GM19395 (cell line): ENCODE results near the gene ARHGAP27.
"Not testable (repeated sequence)": the region's sequence is repeated elsewhere in the genome, so short reads cannot be mapped to it uniquely, and the experiment has no call there.

ENCODE experiments used
- ATAC-seq: cut with Tn5 transposase; IDR thresholded peaks from one replicate; pipeline ENCODE4 v1.9.1; 2021; ENCODE audit warnings: mild to moderate bottlenecking, moderate library complexity; ENCODE audit not compliant: unreplicated experiment

The ARHGAP27 gene

GRCh38 chr17:45446872-45447625 is 14.4 kb upstream of the ARHGAP27 start:
- not testable (repeated sequence) for ATAC-seq

GRCh38 chr17:45445901-45446743 is 13.5 kb upstream of the ARHGAP27 start:
- ATAC-seq = not testable (repeated sequence)

GRCh38 chr17:45444856-45445820 is 12.5 kb upstream of the ARHGAP27 start:
- not testable (repeated sequence) for ATAC-seq

- ATAC-seq = not testable (repeated sequence)
Measured at GRCh38 chr17:45444301-45444700, 11.6 kb upstream of the ARHGAP27 start.

GRCh38 chr17:45443371-45444260 is 10.9 kb upstream of the ARHGAP27 start:
- ATAC-seq = not testable (repeated sequence)

GRCh38 chr17:45441526-45442310 is 9.0 kb upstream of the ARHGAP27 start:
- ATAC-seq = no peak

GRCh38 chr17:45440839-45441515 is 8.3 kb upstream of the ARHGAP27 start:
- peak; percentile 74 for ATAC-seq

- no peak for ATAC-seq
Measured at GRCh38 chr17:45440161-45440778, 7.6 kb upstream of the ARHGAP27 start.

- no peak for ATAC-seq
Measured at GRCh38 chr17:45438931-45439610, 6.4 kb upstream of the ARHGAP27 start.

GRCh38 chr17:45437465-45438283 is 5.0 kb upstream of the ARHGAP27 start:
- ATAC-seq = no peak

GRCh38 chr17:45436625-45437464 is 4.2 kb upstream of the ARHGAP27 start:
- no peak for ATAC-seq

- ATAC-seq = no peak
Measured at GRCh38 chr17:45436161-45436560, 3.5 kb upstream of the ARHGAP27 start.

- no peak for ATAC-seq
Measured at GRCh38 chr17:45435481-45435880, 2.8 kb upstream of the ARHGAP27 start.

GRCh38 chr17:45433159-45433535 is 477 bp upstream of the ARHGAP27 start:
- no peak for ATAC-seq

- ATAC-seq = peak; percentile 43
Measured at GRCh38 chr17:45431531-45432404, 902 bp downstream of the ARHGAP27 start.
